Sigmoid colon (tissue), 7 donors: ENCODE measurements around the gene SYCE1. TPM values are rescaled to one million over a fixed set of nuclear protein-coding genes. Genes with fewer than 3 reads are reported as not detected.
"Not testable (repeated sequence)": the region's sequence is repeated elsewhere in the genome, so short reads cannot be mapped to it uniquely, and the experiment has no call there.

Experiments
- DNase-seq: peaks from one replicate; pipeline ENCODE4 v3.0.0-alpha.2; 2019
- H3K27ac ChIP-seq, 4 donors: fragments of 200-600 bp; sonication (generic); one replicate each; pipeline ENCODE4 v1.5.1; 2016 to 2019; ENCODE audit warnings: mild to moderate bottlenecking in 1 of 4
- H3K27me3 ChIP-seq, 3 donors: fragments of 200-600 bp; sonication (generic); one replicate each; pipeline ENCODE4 v1.5.1; 2019; ENCODE audit warnings: mild to moderate bottlenecking in 1 of 3
- H3K36me3 ChIP-seq, 4 donors: fragments of 200-600 bp; sonication (generic); one replicate each; pipeline ENCODE4 v1.5.1; 2016 to 2019
- H3K4me1 ChIP-seq, 4 donors: fragments of 200-600 bp; sonication (generic); one replicate each; pipeline ENCODE4 v1.5.1; 2017 to 2019
- H3K4me3 ChIP-seq, 4 donors: fragments of 200-600 bp; sonication (generic); one replicate each; pipeline ENCODE4 v1.5.1; 2017 to 2019; ENCODE audit warnings: mild to moderate bottlenecking in 2 of 4, moderate library complexity in 1 of 4
- H3K9me3 ChIP-seq, 4 donors: fragments of 200-600 bp in 3 of 4; sonication (generic) in 3 of 4; one replicate each; pipeline versions ENCODE4 v1.5.1 to v1.6.1; 2013 to 2019
- EP300 ChIP-seq, 4 donors: sonication (generic); formaldehyde crosslinking; IDR thresholded peaks; one replicate each; pipeline ENCODE4 v1.6.1; 2017; ENCODE audit warnings: antibody characterized with exemption in 4 of 4
- POLR2A ChIP-seq, 2 donors: fragments of 450-650 bp; IDR thresholded peaks; one replicate each; pipeline ENCODE4 v1.6.1; 2016; ENCODE audit warnings: antibody characterized with exemption in 2 of 2, mild to moderate bottlenecking in 2 of 2, moderate library complexity in 2 of 2
- POLR2AphosphoS5 ChIP-seq, 4 donors: sonication (generic); formaldehyde crosslinking; IDR thresholded peaks; one replicate each; pipeline ENCODE4 v1.6.1; 2017; ENCODE audit warnings: antibody characterized with exemption in 4 of 4
- WGBS, 2 donors: extraction: QIAGEN DNeasy Blood & Tissue Kit; methylation state at CpG; one replicate each; pipeline ENCODE4 v1.1.7; 2013; 5-methylcytosine and 5-hydroxymethylcytosine counted together
- intact Hi-C: fragments of 100-400 bp; cut with DNase I; formaldehyde crosslinking; loops from one replicate; pipeline ENCODE4 v1.15.1; 2023
- polyA plus RNA-seq, 3 donors: library from polyadenylated mRNA; stranded (reverse); fragments of 200-250 nt; gene quantifications; one replicate each; pipeline ENCODE4 v1.2.3, GENCODE V29; 2013
- total RNA-seq, 4 donors: library from RNA; depleted of rRNA; stranded (reverse); fragments of >200 nt; gene quantifications; one replicate each; pipeline ENCODE4 v1.1.0, GENCODE V29; 2016
- TF ChIP-seq, protein P1 (sequence below), 4 experiments: fragments of 450-650 bp in 3 of 4; fragments of 200-600 bp in 1 of 4; IDR thresholded peaks; one replicate each; pipeline ENCODE4 v1.5.1; 2016 to 2019; ENCODE audit warnings: antibody characterized with exemption in 4 of 4, mild to moderate bottlenecking in 3 of 4, moderate library complexity in 2 of 4
- donor health status: healthy with polysubstance abuse.
- donor health status: Bipolar disorder and iron deficiency.
- donor health status: healthy.

The SYCE1 gene
- total and polyA plus RNA-seq, 7 donors: 0.15 to 6.1 (median 1.2) TPM; not detected in 4

DNA sequence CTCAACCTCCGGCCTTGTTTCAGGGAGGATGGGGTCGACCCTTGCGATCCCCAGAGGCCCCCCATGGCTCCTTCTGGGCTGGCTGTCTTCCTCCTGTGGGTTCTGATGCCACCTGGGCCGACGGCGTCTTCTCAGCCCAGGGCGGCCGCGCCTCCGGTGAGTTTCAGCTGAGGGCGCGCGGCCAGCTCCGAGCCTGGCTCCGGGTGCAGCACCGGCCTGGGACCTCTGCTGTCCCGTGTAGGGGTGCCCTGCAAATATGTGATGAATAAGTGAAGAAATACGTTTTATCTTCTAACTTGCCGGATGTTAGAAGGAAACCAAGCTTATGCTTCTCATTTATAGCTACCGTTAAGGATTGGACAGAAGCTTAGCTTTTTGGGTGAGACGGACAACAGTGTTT, 4.4 kb upstream of the SYCE1 start:
- H3K27ac ChIP-seq, H3K36me3 ChIP-seq, intact Hi-C loops, H3K4me3 ChIP-seq, H3K4me1 ChIP-seq, DNase-seq: not testable (repeated sequence)
- WGBS, 2 donors: 43 to 56% methylated on average over 17 of the region's 21 CpGs
- Histone ChIP-seq H3K27me3 (peaks cover 0 to 26% (median 0%) of the 10 kb centered on the region in 3 donors), H3K9me3 (peaks cover 0 to 11% (median 6%) of the 10 kb centered on the region in 4 donors)

DNA sequence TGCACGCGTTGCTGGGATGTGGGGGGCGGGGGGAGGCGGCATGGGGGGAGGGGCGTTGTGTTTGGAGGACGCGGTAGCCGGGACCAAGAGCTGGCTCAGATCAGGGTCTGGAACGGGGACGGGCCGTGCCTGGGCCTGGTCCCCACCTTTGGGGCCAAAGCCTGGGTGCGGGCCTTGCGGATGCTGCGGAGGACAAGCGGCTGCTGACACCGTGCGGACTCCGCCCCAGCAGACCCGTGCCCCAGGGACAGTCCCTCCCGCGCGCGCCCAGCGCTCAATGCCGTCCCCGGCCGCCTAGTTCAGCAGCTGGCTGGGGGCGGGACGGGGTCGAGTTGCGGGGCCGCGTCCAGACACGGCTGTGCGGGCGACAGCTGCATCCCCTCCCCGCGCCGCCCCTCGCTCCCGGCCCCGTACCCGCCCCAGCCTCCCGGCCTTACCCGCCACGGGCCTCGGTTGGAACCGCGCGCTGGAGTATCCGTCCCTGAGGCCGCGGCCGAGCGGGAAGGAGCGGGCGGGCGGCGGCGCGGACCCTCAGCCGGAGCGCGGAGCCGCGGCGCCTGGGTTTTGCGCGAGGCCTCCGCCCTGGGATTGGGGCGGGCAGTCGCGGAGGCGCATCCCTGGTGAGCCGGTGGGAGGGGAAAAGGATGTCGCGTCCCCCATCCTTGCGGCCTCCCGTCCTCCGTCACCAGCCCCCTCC, 3.6 kb upstream of the SYCE1 start:
- intact Hi-C loops, H3K27ac ChIP-seq, DNase-seq, H3K4me3 ChIP-seq, H3K4me1 ChIP-seq, H3K36me3 ChIP-seq: not testable (repeated sequence)
- peaks cover 0 to 26% (median 0%) of the 10 kb centered on the region in 3 donors for H3K27me3 ChIP-seq
- peaks cover 0 to 11% (median 6%) of the 10 kb centered on the region in 4 donors for H3K9me3 ChIP-seq
- 28 to 30% methylated on average over 15 to 16 of the region's 80 CpGs for WGBS, 2 donors

DNA sequence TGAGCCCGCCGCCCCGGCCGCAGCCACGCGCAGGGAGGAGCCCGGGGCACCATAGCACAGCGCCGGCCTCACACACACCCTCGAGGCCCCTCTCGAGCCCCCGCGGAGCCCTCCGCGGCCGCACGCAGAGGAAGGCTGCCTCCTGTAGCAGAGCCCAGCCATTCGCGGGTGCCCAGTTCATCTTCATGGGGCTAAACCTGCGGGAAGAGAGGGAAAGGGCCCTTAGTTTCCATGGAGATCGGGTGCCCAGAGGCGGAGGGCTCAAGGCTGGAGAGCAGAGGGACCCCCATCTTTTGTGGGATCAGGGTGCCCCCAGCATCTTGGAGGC, 2.9 kb upstream of the SYCE1 start:
- Histone ChIP-seq H3K36me3 (no peaks in the 10 kb centered on the region), H3K4me1 (no peaks in the 10 kb centered on the region), H3K4me3 (no peak overlapping the region), H3K9me3 (peaks cover 0 to 9% (median 3%) of the 10 kb centered on the region in 4 donors), H3K27me3 (peaks cover 0 to 26% (median 0%) of the 10 kb centered on the region in 3 donors), H3K27ac (no peak overlapping the region)
- DNase-seq: no peak
- intact Hi-C loops: no loop called here
- TF ChIP-seq POLR2AphosphoS5 (IDR thresholded peaks at IDR 0.05) (no peak), POLR2A (IDR thresholded peaks at IDR 0.05) (no peak), EP300 (IDR thresholded peaks at IDR 0.05) (no peak)
- TF ChIP-seq, protein P1, sequence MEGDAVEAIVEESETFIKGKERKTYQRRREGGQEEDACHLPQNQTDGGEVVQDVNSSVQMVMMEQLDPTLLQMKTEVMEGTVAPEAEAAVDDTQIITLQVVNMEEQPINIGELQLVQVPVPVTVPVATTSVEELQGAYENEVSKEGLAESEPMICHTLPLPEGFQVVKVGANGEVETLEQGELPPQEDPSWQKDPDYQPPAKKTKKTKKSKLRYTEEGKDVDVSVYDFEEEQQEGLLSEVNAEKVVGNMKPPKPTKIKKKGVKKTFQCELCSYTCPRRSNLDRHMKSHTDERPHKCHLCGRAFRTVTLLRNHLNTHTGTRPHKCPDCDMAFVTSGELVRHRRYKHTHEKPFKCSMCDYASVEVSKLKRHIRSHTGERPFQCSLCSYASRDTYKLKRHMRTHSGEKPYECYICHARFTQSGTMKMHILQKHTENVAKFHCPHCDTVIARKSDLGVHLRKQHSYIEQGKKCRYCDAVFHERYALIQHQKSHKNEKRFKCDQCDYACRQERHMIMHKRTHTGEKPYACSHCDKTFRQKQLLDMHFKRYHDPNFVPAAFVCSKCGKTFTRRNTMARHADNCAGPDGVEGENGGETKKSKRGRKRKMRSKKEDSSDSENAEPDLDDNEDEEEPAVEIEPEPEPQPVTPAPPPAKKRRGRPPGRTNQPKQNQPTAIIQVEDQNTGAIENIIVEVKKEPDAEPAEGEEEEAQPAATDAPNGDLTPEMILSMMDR (IDR thresholded peaks at IDR 0.05): no peak
- 89 to 93% methylated on average over 22 of the region's 22 CpGs for WGBS, 2 donors

DNA sequence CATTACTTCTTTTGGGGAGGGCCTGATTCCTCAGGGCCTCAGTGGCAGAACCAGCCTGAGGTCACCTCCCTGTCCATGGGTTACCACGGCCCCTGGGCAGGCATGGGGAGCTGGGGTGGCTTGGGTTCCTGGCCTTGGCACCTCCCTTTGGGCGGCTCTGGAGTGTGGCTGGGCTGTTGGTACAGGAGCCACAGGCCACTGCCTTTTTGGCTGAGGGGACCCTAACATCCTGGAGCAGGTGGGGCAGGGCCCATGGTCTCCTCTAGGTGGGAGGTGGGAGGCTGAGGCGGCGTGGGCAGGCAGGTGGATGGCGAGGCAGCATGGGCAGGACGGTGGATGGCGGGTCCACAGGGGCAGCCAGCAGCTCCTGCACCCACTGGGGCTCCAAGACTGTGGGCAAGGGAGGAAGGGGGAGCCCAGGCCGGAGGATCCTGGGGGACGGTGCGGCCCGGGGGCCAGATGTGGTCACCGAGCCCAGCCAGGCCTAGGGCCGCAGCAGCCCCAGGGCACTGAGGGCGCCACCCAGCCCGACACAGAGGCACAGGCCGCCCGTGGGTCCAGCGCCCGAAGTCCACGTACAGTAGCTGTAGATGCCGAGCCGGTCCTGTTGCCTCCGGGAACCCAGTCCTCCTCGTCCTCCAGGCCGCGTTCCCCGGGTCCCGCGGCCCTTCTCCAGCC, 2.4 kb upstream of the SYCE1 start:
- Histone ChIP-seq H3K27ac (no peak overlapping the region), H3K4me1 (no peaks in the 10 kb centered on the region), H3K27me3 (peaks cover 0 to 26% (median 0%) of the 10 kb centered on the region in 3 donors), H3K9me3 (peaks cover 0 to 4% (median under 1%) of the 10 kb centered on the region in 4 donors), H3K4me3 (no peak overlapping the region), H3K36me3 (no peaks in the 10 kb centered on the region)
- TF ChIP-seq, protein P1 (IDR thresholded peaks at IDR 0.05): no peak
- intact Hi-C loops: no loop called here
- 92% methylated on average over 29 of the region's 29 CpGs for WGBS, 2 donors
- DNase-seq: no peak

DNA sequence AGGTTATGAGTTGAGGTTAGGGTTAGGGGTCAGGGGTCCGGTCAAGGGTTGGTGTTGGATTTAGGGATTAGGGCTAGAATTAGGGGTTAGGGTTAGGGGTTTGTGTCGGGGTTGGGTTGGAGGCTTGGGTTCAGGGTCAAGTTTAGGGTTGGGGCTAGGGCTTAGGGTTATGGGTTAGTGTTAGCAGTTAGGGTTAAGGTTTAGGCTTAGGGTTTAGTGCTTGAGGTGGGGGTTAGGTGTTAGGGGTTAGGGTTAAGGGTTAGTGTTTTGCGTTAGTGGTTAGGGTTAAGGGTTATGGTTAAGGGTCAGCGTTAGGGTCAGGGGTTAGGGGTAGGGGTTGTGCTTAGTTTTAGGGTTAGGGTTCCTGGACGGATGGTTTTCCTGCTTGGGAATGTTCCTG, 1.7 kb upstream of the SYCE1 start:
- intact Hi-C loops: no loop called here
- Histone ChIP-seq H3K27ac (no peak overlapping the region), H3K27me3 (peaks cover 0 to 26% (median 0%) of the 10 kb centered on the region in 3 donors), H3K4me1 (no peaks in the 10 kb centered on the region), H3K36me3 (no peaks in the 10 kb centered on the region), H3K9me3 (peaks cover 0 to 3% (median 0%) of the 10 kb centered on the region in 4 donors), H3K4me3 (no peak overlapping the region)
- TF ChIP-seq POLR2A (IDR thresholded peaks at IDR 0.05) (no peak), POLR2AphosphoS5 (IDR thresholded peaks at IDR 0.05) (no peak), EP300 (IDR thresholded peaks at IDR 0.05) (no peak)
- TF ChIP-seq, protein P1 (IDR thresholded peaks at IDR 0.05): no peak
- DNase-seq: no peak
- WGBS, 2 donors: 88% methylated on average over 5 of the region's 5 CpGs
